Endothelial cell of umbilical vein (primary cell): Measurements from ENCODE around the gene LAMA5. TPM values are rescaled to one million over a fixed set of nuclear protein-coding genes. Genes with fewer than 3 reads are reported as not detected.

Experiments used
- BruUV-seq: library from RNA; stranded (reverse); fragments of 400-500 nt; replicated peaks from 2 replicates; lab custom pipeline; 2021; lab: Mats Ljungman, UMichigan
- CTCF ChIA-PET: fragments of 300-600, 350-600 bp; sonication (Branson Sonifier 250); formaldehyde crosslinking; loops from one replicate; lab custom pipeline; 2021; ENCODE audit warnings: antibody characterized with exemption, inconsistent platforms; lab: Charles Lee
- POLR2A ChIA-PET: fragments of 300-600, 350-600 bp; sonication (Branson Sonifier 250); formaldehyde crosslinking; loops from one replicate; lab custom pipeline; 2021; ENCODE audit warnings: antibody characterized with exemption, inconsistent platforms; lab: Charles Lee
- DNase-seq: peaks from one replicate; pipeline ENCODE4 v3.0.0-alpha.2; 2011; ENCODE audit warnings: low read depth, low spot score
- FAIRE-seq: peaks from 2 replicates; lab custom pipeline; 2011; peaks lifted over from hg19 to GRCh38; lab: Jason Lieb, UNC
- H2AFZ ChIP-seq: 2 replicates; pipeline ENCODE4 v1.6.0; 2012; ENCODE audit warnings: low read depth, low read length, control low read depth, inconsistent platforms
- H3K27ac ChIP-seq: 2 replicates; pipeline ENCODE4 v1.5.1; 2011; ENCODE audit warnings: low read depth, mild to moderate bottlenecking, control low read depth, low read length, moderate library complexity; ENCODE audit not compliant: insufficient read depth
- H3K27me3 ChIP-seq, 2 experiments: 2 replicates each; pipeline versions ENCODE4 v1.6.0 to v1.6.1; 2011; ENCODE audit warnings: low read length in 2 of 2, mixed read lengths in 1 of 2; ENCODE audit not compliant: control insufficient read depth in 2 of 2, insufficient read depth in 2 of 2
- H3K36me3 ChIP-seq, 2 experiments: 2 replicates in 1 of 2; 3 replicates in 1 of 2; pipeline ENCODE4 v1.5.1; 2011; ENCODE audit warnings: low read length in 2 of 2, mild to moderate bottlenecking in 1 of 2, moderate library complexity in 1 of 2; ENCODE audit not compliant: control insufficient read depth in 2 of 2, insufficient read depth in 2 of 2; ENCODE audit errors: extremely low read depth in 1 of 2
- H3K4me1 ChIP-seq: 3 replicates; pipeline ENCODE4 v1.5.1; 2011; ENCODE audit warnings: mild to moderate bottlenecking, low read length; ENCODE audit not compliant: control insufficient read depth, insufficient read depth; ENCODE audit errors: extremely low read depth
- H3K4me2 ChIP-seq: 2 replicates; pipeline ENCODE4 v1.6.1; 2011; ENCODE audit warnings: low read length, control low read depth, mixed read lengths; ENCODE audit not compliant: insufficient read depth
- H3K4me3 ChIP-seq, 3 experiments: fragments of 200-600 bp in 1 of 3; sonication (generic), shearing (Covaris generic) in 1 of 3; replicated peaks in 1 of 3; 2 replicates each; pipeline ENCODE4 v1.5.1; 2011 to 2016; ENCODE audit warnings: control low read depth in 3 of 3, low read length in 3 of 3, mild to moderate bottlenecking in 2 of 3, inconsistent platforms in 1 of 3, low read depth in 1 of 3, moderate library complexity in 1 of 3; ENCODE audit not compliant: insufficient read depth in 1 of 3
- H3K79me2 ChIP-seq: 2 replicates; pipeline ENCODE4 v1.6.0; 2012; ENCODE audit warnings: low read length, inconsistent platforms; ENCODE audit not compliant: control insufficient read depth, insufficient read depth
- H3K9ac ChIP-seq: replicated peaks from 2 replicates; pipeline ENCODE3; 2011; ENCODE audit warnings: low read length, control low read depth; ENCODE audit not compliant: insufficient read depth; ENCODE audit errors: extremely low read depth
- H3K9me1 ChIP-seq: replicated peaks from 3 replicates; pipeline ENCODE4 v1.6.0; 2011; ENCODE audit warnings: mild to moderate bottlenecking, low read length; ENCODE audit not compliant: control insufficient read depth, insufficient read depth; ENCODE audit errors: extremely low read depth
- H3K9me3 ChIP-seq: replicated peaks from 2 replicates; pipeline ENCODE4 v1.5.1; 2012; ENCODE audit warnings: low read length, inconsistent platforms; ENCODE audit not compliant: control insufficient read depth, insufficient read depth
- H4K20me1 ChIP-seq: replicated peaks from 2 replicates; pipeline ENCODE3; 2011; ENCODE audit warnings: mild to moderate bottlenecking, low read length; ENCODE audit not compliant: control insufficient read depth, insufficient read depth; ENCODE audit errors: extremely low read depth
- EZH2 ChIP-seq: IDR thresholded peaks from 2 replicates; pipeline ENCODE4 v1.6.1; 2012; ENCODE audit warnings: borderline replicate concordance, low read depth, mild to moderate bottlenecking, moderate library complexity, low read length, inconsistent platforms; ENCODE audit not compliant: severe bottlenecking
- FOS ChIP-seq: IDR thresholded peaks from 2 replicates; pipeline ENCODE4 v1.6.1; 2011; ENCODE audit warnings: mild to moderate bottlenecking, low read length, moderate library complexity, borderline replicate concordance; ENCODE audit not compliant: insufficient read depth
- GATA2 ChIP-seq: IDR thresholded peaks from 2 replicates; pipeline ENCODE4 v1.7.0; 2011; ENCODE audit warnings: low read depth, mild to moderate bottlenecking, moderate library complexity, mixed read lengths, low read length; ENCODE audit not compliant: insufficient read length, insufficient read depth
- JUN ChIP-seq: IDR thresholded peaks from 2 replicates; pipeline ENCODE4 v1.6.1; 2011; ENCODE audit warnings: borderline replicate concordance, low read depth; ENCODE audit not compliant: insufficient read length, insufficient read depth
- MYC ChIP-seq: IDR thresholded peaks from one replicate; pipeline ENCODE4 v1.6.1; 2011; ENCODE audit warnings: mild to moderate bottlenecking, low read depth, low read length
- POLR2A ChIP-seq: IDR thresholded peaks from 2 replicates; pipeline ENCODE4 v1.6.1; 2012; ENCODE audit warnings: low read depth, mild to moderate bottlenecking, control low read depth, low read length
- POLR2AphosphoS5 ChIP-seq: IDR thresholded peaks from 2 replicates; pipeline ENCODE4 v1.6.1; 2012; ENCODE audit warnings: low read depth, mild to moderate bottlenecking, control low read depth, low read length, moderate library complexity; ENCODE audit not compliant: insufficient read depth
- dilution Hi-C: fragments of 300-500 bp; cut with MboI; formaldehyde crosslinking; loops from one replicate; pipeline ENCODE4 v1.15.0; 2019; ENCODE audit warnings: low sequenced_read_pairs; ENCODE audit not compliant: extremely low pct_ligation_motif_present
- intact Hi-C: fragments of 100-400 bp; cut with micrococcal nuclease; formaldehyde crosslinking; loops from one replicate; pipeline ENCODE4 v1.10.0; 2022
- polyA plus RNA-seq, 4 experiments: library from polyadenylated mRNA; depleted of rRNA in 3 of 4; stranded (reverse) in 3 of 4; unstranded in 1 of 4; fragments of >200 nt; gene quantifications; 2 replicates each; pipeline versions ENCODE4 v1.2.1 to v1.2.3, GENCODE V29; 2011 to 2012; ENCODE audit warnings: missing spikeins in 1 of 4
- total RNA-seq: library from RNA; stranded (reverse); gene quantifications from 2 replicates; pipeline ENCODE4 v1.2.3, GENCODE V29; 2021
- TF ChIP-seq, protein P1 (sequence below), 2 donors: IDR thresholded peaks; 1 replicate in 1 of 2; 2 replicates in 1 of 2; pipeline ENCODE4 v1.5.1; 2011; ENCODE audit warnings: low read length in 2 of 2, mild to moderate bottlenecking in 2 of 2, moderate library complexity in 2 of 2, control low read depth in 1 of 2, inconsistent platforms in 1 of 2, low read depth in 1 of 2; ENCODE audit not compliant: insufficient read depth in 1 of 2; ENCODE audit errors: extremely low read depth in 1 of 2
- TF ChIP-seq, protein P2 (sequence below): IDR thresholded peaks from 2 replicates; pipeline ENCODE4 v1.6.1; 2011; ENCODE audit not compliant: insufficient read depth, insufficient read length

The LAMA5 gene
- total and polyA plus RNA-seq, 2 donors (not counting 3 experiments of a cell fraction or from before 2014, with no cell fraction given): 24.0 to 145 TPM

DNA sequence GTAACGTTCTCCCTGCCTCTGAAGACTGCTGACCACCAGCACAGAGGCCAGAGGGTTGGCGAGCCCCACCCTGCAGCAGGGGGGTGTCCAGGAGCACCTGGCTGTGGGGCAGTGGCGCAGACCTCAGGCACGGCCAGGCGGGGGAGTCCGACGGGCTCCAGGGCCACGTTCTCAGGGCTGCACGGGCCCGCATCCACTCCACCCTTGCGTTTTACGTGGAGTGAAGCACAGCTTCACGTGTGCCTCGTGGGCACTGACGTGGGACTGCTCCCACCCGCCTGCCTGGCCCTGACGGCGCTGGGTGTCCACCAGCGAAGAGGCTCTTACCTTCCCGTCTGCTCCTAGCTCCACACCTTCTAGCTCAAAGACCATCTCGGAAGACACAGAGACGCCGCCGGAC lies 26.7 kb upstream of the LAMA5 start:
- no peak overlapping the region for H3K4me2 ChIP-seq
- H2AFZ ChIP-seq: no peak overlapping the region
- H3K36me3 ChIP-seq: peaks cover 7 to 21% of the 10 kb centered on the region in 2 experiments
- no peaks in the 10 kb centered on the region for H3K27me3 ChIP-seq
- H3K27ac ChIP-seq: no peak overlapping the region
- no peak for FAIRE-seq
- H4K20me1 ChIP-seq: no peaks in the 10 kb centered on the region
- CTCF ChIA-PET: interaction anchor here (1.5 kb wide), 1 partner anchor 11 kb away, joined by 5 read pairs; no protein-coding TSS in a partner anchor
- no peaks in the 10 kb centered on the region for H3K9me1 ChIP-seq
- peaks cover 2% of the 10 kb centered on the region for H3K4me1 ChIP-seq
- DNase-seq: no peak
- dilution Hi-C loops: no loop called here
- BruUV-seq: no TSS peak
- no peaks in the 10 kb centered on the region for H3K9me3 ChIP-seq
- TF ChIP-seq, protein P1, sequence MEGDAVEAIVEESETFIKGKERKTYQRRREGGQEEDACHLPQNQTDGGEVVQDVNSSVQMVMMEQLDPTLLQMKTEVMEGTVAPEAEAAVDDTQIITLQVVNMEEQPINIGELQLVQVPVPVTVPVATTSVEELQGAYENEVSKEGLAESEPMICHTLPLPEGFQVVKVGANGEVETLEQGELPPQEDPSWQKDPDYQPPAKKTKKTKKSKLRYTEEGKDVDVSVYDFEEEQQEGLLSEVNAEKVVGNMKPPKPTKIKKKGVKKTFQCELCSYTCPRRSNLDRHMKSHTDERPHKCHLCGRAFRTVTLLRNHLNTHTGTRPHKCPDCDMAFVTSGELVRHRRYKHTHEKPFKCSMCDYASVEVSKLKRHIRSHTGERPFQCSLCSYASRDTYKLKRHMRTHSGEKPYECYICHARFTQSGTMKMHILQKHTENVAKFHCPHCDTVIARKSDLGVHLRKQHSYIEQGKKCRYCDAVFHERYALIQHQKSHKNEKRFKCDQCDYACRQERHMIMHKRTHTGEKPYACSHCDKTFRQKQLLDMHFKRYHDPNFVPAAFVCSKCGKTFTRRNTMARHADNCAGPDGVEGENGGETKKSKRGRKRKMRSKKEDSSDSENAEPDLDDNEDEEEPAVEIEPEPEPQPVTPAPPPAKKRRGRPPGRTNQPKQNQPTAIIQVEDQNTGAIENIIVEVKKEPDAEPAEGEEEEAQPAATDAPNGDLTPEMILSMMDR (IDR thresholded peaks at IDR 0.05; ENCODE audit: extremely low read depth in 1 of 2, insufficient read depth in 1 of 2, low read depth in 1 of 2, low read length in 2 of 2): no peak
- TF ChIP-seq GATA2: no peak
- TF ChIP-seq MYC: no peak
- no peak for TF ChIP-seq EZH2
- TF ChIP-seq, protein P2, sequence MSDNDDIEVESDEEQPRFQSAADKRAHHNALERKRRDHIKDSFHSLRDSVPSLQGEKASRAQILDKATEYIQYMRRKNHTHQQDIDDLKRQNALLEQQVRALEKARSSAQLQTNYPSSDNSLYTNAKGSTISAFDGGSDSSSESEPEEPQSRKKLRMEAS: no peak
- no peak for TF ChIP-seq JUN
- no peak for TF ChIP-seq FOS
- TF ChIP-seq POLR2AphosphoS5: no peak
- no peak for TF ChIP-seq POLR2A
- no peak overlapping the region for H3K9ac ChIP-seq
- H3K4me3 ChIP-seq: no peak overlapping the region
- POLR2A ChIA-PET: no interaction called here
- peaks cover 6% of the 10 kb centered on the region for H3K79me2 ChIP-seq
- intact Hi-C loops: no loop called here
